GM23338 (cell line): ENCODE measurements around the gene IQCK.

Experiments
- CREB1 ChIP-seq: fragments of 250-450 bp; sonication (Bioruptor Pico); IDR thresholded peaks from 2 replicates; pipeline ENCODE4 v1.5.0; 2020; ENCODE audit warnings: low read depth, mild to moderate bottlenecking, moderate library complexity
- CTCF ChIP-seq, 2 experiments: fragments of 200-600 bp in 1 of 2; sonication (generic) in 1 of 2; conservative IDR thresholded peaks; 2 replicates each; pipeline versions ENCODE4 v1.5.1 to v1.6.1; 2016 to 2017; ENCODE audit warnings: antibody characterized with exemption in 2 of 2, low read depth in 2 of 2, mild to moderate bottlenecking in 2 of 2, moderate library complexity in 1 of 2
- ETS1 ChIP-seq: IDR thresholded peaks from 2 replicates; pipeline ENCODE4 v1.6.1; 2016; ENCODE audit warnings: antibody characterized with exemption
- EZH2 ChIP-seq: fragments of 200-600 bp; sonication (generic); IDR thresholded peaks from one replicate; pipeline ENCODE4 v1.8.0; 2017; ENCODE audit warnings: antibody characterized with exemption, mild to moderate bottlenecking, low read depth; ENCODE audit not compliant: unreplicated experiment
- EZH2phosphoT487 ChIP-seq: fragments of 200-600 bp; sonication (generic); IDR thresholded peaks from one replicate; pipeline ENCODE4 v1.8.1; 2018; ENCODE audit warnings: antibody characterized with exemption; ENCODE audit not compliant: unreplicated experiment
- JUNB ChIP-seq: IDR thresholded peaks from one replicate; pipeline ENCODE4 v1.6.1; 2016; ENCODE audit warnings: antibody characterized with exemption; ENCODE audit not compliant: unreplicated experiment
- NANOG ChIP-seq: IDR thresholded peaks from 2 replicates; pipeline ENCODE4 v1.6.1; 2016; ENCODE audit warnings: antibody characterized with exemption, borderline replicate concordance
- POLR2AphosphoS5 ChIP-seq: IDR thresholded peaks from 2 replicates; pipeline ENCODE4 v1.6.1; 2016; ENCODE audit warnings: antibody characterized with exemption, low read depth
- REST ChIP-seq: IDR thresholded peaks from one replicate; pipeline ENCODE4 v1.6.1; 2018; ENCODE audit warnings: antibody characterized with exemption; ENCODE audit not compliant: unreplicated experiment
- STAT1 ChIP-seq: IDR thresholded peaks from one replicate; pipeline ENCODE4 v1.6.1; 2016; ENCODE audit warnings: antibody characterized with exemption; ENCODE audit not compliant: unreplicated experiment
- ZNF114 ChIP-seq: fragments of 250-450 bp; sonication (Bioruptor Pico); IDR thresholded peaks from 2 replicates; pipeline ENCODE4 v1.5.0; 2020; ENCODE audit warnings: mild to moderate bottlenecking, moderate library complexity
- ZNF331 ChIP-seq: fragments of 250-450 bp; sonication (Bioruptor Pico); IDR thresholded peaks from 2 replicates; pipeline ENCODE4 v1.5.0; 2020; ENCODE audit warnings: low read depth, mild to moderate bottlenecking, moderate library complexity

- TF ChIP-seq POLR2AphosphoS5, result no peak
- no peak for TF ChIP-seq ZNF331 (CRISPR knock-in tag)
- no peak for TF ChIP-seq CTCF (conservative IDR thresholded peaks at IDR 0.05; ENCODE audit: low read depth in 2 of 2)
- TF ChIP-seq EZH2phosphoT487, result no peak
- TF ChIP-seq EZH2, result no peak
- no peak for TF ChIP-seq REST
- no peak for TF ChIP-seq ZNF114 (CRISPR knock-in tag)
- TF ChIP-seq STAT1, result no peak
- TF ChIP-seq CREB1 (CRISPR knock-in tag), result no peak
- TF ChIP-seq JUNB, result no peak
- no peak for TF ChIP-seq ETS1
- no peak for TF ChIP-seq NANOG
Observed at GRCh38 chr16:19741354-19741753, 23.3 kb downstream of the IQCK start.
